HG03139 (cell line): Measurements from ENCODE around the gene TOX2.

Source experiments
- ATAC-seq: cut with Tn5 transposase; IDR thresholded peaks from one replicate; pipeline ENCODE4 v1.9.1; 2021; ENCODE audit not compliant: unreplicated experiment

Gene TOX2

GRCh38 chr20:44092551-44093248 is 178.0 kb downstream of the TOX2 start:
- ATAC-seq = no peak

GRCh38 chr20:44093249-44093582 is 178.6 kb downstream of the TOX2 start:
- no peak for ATAC-seq

GRCh38 chr20:44095831-44096230 is 181.2 kb downstream of the TOX2 start:
- ATAC-seq = no peak

GRCh38 chr20:44097521-44098255 is 183.0 kb downstream of the TOX2 start:
- ATAC-seq = no peak

- no peak for ATAC-seq
Observed at GRCh38 chr20:44098256-44098630, 183.6 kb downstream of the TOX2 start.

GRCh38 chr20:44098657-44099056 is 184.0 kb downstream of the TOX2 start:
- no peak for ATAC-seq

- no peak for ATAC-seq
Observed at GRCh38 chr20:44099832-44100231, 185.2 kb downstream of the TOX2 start.

- no peak for ATAC-seq
Observed at GRCh38 chr20:44102582-44102981, 187.9 kb downstream of the TOX2 start.

- ATAC-seq = no peak
Observed at GRCh38 chr20:44104798-44105517, 190.3 kb downstream of the TOX2 start.

GRCh38 chr20:44106615-44107014 is 192.0 kb downstream of the TOX2 start:
- no peak for ATAC-seq

- ATAC-seq = no peak
Observed at GRCh38 chr20:44109951-44110361, 195.3 kb downstream of the TOX2 start.

GRCh38 chr20:44110816-44111568 is 196.3 kb downstream of the TOX2 start:
- no peak for ATAC-seq

GRCh38 chr20:44111712-44112335 is 197.2 kb downstream of the TOX2 start:
- no peak for ATAC-seq

GRCh38 chr20:44112456-44112855 is 197.8 kb downstream of the TOX2 start:
- no peak for ATAC-seq

GRCh38 chr20:44112889-44113617 is 198.4 kb downstream of the TOX2 start:
- ATAC-seq = no peak

GRCh38 chr20:44113618-44114376 is 199.1 kb downstream of the TOX2 start:
- no peak for ATAC-seq

- no peak for ATAC-seq
Observed at GRCh38 chr20:44115181-44115580, 200.5 kb downstream of the TOX2 start.

GRCh38 chr20:44115762-44116644 is 201.4 kb downstream of the TOX2 start:
- ATAC-seq = no peak
